Glutamatergic neuron (in vitro differentiated cells): ENCODE measurements around the gene ABLIM3. TPM values are rescaled to one million over a fixed set of nuclear protein-coding genes. Genes with fewer than 3 reads are reported as not detected.

Experiments used
- DNase-seq: peaks from one replicate; pipeline ENCODE4 v3.0.0; 2022
- H3K27ac Mint-ChIP-seq: one replicate; pipeline ENCODE4 v1.8.0; 2020; ENCODE audit warnings: mild to moderate bottlenecking, mixed read lengths, inconsistent platforms; ENCODE audit not compliant: unreplicated experiment
- H3K27me3 Mint-ChIP-seq: one replicate; pipeline ENCODE4 v1.8.0; 2020; ENCODE audit warnings: mild to moderate bottlenecking, moderate library complexity, mixed read lengths, inconsistent platforms; ENCODE audit not compliant: unreplicated experiment
- H3K36me3 Mint-ChIP-seq: one replicate; pipeline ENCODE4 v1.8.0; 2020; ENCODE audit warnings: mild to moderate bottlenecking, mixed read lengths, inconsistent platforms; ENCODE audit not compliant: unreplicated experiment
- H3K4me1 Mint-ChIP-seq: one replicate; pipeline ENCODE4 v1.8.0; 2020; ENCODE audit warnings: mild to moderate bottlenecking, low read depth, mixed read lengths, inconsistent platforms; ENCODE audit not compliant: unreplicated experiment
- H3K4me3 Mint-ChIP-seq: one replicate; pipeline ENCODE4 v1.8.0; 2020; ENCODE audit warnings: mild to moderate bottlenecking, mixed read lengths, inconsistent platforms; ENCODE audit not compliant: unreplicated experiment
- H3K9me3 Mint-ChIP-seq: one replicate; pipeline ENCODE4 v1.8.0; 2020; ENCODE audit warnings: mild to moderate bottlenecking, moderate library complexity, mixed read lengths, inconsistent platforms; ENCODE audit not compliant: unreplicated experiment
- total RNA-seq: library from RNA; stranded (reverse); fragmentation: NEBNext Ultra II Directional; extraction: Animal tissue kit (Norgen Biotek cat#: 25700); gene quantifications from one replicate; pipeline ENCODE4 v1.2.1, GENCODE V29; 2021; ENCODE audit not compliant: unreplicated experiment
- TF ChIP-seq, protein P1 (sequence below): fragments of 200-600 bp; sonication (generic); IDR thresholded peaks from one replicate; pipeline ENCODE4 v1.5.0; 2021; ENCODE audit not compliant: partially characterized antibody, unreplicated experiment

The ABLIM3 gene
- total RNA-seq, 1 donor from 2014 or later = 19.0 TPM

DNA sequence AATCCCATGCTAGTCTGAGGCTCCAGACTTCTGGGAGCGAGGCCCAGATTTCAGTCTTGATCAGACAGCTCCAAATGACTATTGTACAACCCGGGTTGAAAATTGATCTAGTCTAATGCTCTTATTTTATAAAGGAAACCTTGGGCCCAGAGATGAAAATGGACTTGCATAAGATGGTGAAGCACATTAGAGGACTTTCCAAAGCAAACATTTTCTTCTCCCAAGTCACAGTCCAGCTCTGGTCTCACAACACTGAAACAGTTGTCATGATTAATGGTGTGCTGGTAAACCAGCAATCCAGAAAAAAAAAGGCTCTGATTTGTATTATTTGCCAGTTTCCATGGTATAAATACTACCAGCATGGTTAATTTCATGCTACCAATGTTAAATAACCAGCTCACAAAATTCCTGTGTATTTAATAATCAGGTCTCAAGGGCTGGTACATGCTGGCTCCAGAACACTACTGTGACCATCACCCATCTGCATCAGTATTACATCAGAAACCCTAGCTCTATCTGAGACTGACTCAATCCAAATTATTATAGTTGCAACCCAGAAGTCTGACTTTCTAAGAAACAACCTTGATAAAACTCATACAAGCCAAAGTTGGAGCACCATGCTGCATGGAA, 32.5 kb upstream of the ABLIM3 start:
- no peak overlapping the region for H3K4me3 Mint-ChIP-seq
- no peak for DNase-seq
- H3K27me3 Mint-ChIP-seq = peaks cover 1% of the 10 kb centered on the region
- no peaks in the 10 kb centered on the region for H3K4me1 Mint-ChIP-seq
- TF ChIP-seq, protein P1, sequence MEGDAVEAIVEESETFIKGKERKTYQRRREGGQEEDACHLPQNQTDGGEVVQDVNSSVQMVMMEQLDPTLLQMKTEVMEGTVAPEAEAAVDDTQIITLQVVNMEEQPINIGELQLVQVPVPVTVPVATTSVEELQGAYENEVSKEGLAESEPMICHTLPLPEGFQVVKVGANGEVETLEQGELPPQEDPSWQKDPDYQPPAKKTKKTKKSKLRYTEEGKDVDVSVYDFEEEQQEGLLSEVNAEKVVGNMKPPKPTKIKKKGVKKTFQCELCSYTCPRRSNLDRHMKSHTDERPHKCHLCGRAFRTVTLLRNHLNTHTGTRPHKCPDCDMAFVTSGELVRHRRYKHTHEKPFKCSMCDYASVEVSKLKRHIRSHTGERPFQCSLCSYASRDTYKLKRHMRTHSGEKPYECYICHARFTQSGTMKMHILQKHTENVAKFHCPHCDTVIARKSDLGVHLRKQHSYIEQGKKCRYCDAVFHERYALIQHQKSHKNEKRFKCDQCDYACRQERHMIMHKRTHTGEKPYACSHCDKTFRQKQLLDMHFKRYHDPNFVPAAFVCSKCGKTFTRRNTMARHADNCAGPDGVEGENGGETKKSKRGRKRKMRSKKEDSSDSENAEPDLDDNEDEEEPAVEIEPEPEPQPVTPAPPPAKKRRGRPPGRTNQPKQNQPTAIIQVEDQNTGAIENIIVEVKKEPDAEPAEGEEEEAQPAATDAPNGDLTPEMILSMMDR = no peak
- peaks cover 2% of the 10 kb centered on the region for H3K9me3 Mint-ChIP-seq
- H3K27ac Mint-ChIP-seq = no peak overlapping the region
- H3K36me3 Mint-ChIP-seq = no peaks in the 10 kb centered on the region

DNA sequence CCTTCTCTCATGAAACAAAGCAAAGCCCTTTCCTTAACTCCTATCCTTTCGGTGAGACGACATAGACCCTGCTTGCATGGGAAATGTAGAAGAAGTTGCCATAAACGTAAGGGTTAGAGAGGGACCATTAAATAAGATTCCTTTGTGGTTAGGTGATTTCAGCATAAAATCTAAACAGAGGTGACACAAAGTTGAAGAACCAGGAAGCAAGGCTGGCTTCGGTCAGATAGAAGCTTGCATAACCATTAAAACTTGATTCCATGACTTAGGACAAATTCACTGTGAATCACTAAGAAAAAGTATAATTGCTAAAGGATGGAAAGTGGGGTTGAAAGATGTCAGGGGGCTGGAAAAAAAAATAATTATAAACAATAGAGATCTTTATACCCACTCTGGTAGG, 30.9 kb upstream of the ABLIM3 start:
- Mint-ChIP-seq H3K4me1 (no peaks in the 10 kb centered on the region), H3K4me3 (no peak overlapping the region), H3K36me3 (no peaks in the 10 kb centered on the region), H3K27me3 (no peaks in the 10 kb centered on the region), H3K9me3 (peaks cover 2% of the 10 kb centered on the region), H3K27ac (no peak overlapping the region)
- DNase-seq = no peak
- TF ChIP-seq, protein P1 = no peak

DNA sequence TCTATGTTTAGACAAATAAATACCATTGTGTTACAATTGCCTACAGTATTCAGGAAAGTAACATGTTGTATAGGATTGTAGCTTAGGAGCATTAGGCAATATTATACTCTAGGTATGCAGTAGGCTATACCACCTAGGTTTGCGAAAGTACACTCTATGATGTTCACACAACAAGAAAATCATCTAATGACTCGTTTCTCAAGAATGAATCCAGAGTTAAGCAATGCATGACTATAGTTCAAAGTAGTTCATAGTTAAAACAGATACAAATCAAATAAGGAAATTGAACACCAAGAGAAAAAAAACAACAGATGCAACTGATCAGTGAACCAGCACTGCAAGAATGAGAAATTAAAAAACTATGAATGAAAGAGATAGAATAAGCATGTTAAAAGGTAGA, 27.6 kb upstream of the ABLIM3 start:
- Mint-ChIP-seq H3K9me3 (peaks cover 2% of the 10 kb centered on the region), H3K36me3 (no peaks in the 10 kb centered on the region), H3K27me3 (no peaks in the 10 kb centered on the region), H3K27ac (no peak overlapping the region), H3K4me1 (peaks cover 3% of the 10 kb centered on the region), H3K4me3 (no peak overlapping the region)
- DNase-seq = no peak
- TF ChIP-seq, protein P1 = no peak

DNA sequence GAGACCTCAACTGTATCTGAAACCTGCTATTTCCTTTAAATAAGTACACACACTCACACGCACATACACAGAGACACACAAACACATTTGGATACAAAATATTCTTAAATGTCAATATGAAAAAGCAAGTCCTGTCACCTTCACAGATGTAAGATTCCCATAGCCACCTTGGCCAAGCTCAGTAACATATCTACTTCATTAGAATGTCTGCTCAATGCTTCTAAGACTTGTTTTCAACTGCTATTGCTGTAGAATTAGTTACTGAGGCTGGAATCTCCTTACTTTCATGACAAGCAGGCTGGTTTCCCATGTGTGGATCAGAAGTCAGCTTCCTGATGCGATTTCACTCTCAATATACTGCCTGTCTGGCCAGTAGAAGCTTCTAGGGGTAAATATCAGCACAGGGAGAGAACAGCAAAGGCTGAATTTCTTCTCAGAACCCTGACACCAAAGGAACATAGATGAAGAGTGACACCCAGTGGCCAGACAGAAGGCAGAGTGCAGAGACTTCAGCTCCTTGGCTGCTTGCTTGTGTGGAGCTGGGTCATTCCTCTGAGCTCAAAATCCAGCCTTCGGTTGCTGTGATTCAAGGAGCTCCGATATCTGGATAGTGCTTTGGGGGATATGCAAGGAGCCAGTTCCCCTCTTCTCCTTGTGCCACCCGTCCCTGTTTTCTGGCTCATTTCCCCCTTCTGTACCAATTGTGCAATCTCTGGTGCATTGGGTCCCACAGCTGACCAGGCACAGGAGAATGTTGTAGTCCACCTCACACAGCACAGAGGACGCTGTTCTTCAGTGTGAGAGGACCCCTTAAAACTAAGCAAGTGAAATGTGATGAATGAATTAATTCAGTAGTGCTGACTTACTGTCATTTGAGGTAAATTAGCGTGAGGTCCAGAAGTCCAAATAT, 26.6 kb upstream of the ABLIM3 start:
- H3K4me3 Mint-ChIP-seq = no peak overlapping the region
- H3K27me3 Mint-ChIP-seq = no peaks in the 10 kb centered on the region
- H3K27ac Mint-ChIP-seq = no peak overlapping the region
- DNase-seq = peak; percentile 47
- no peaks in the 10 kb centered on the region for H3K36me3 Mint-ChIP-seq
- H3K9me3 Mint-ChIP-seq = peaks cover 2% of the 10 kb centered on the region
- TF ChIP-seq, protein P1 = peak; percentile 49
- H3K4me1 Mint-ChIP-seq = peaks cover 5% of the 10 kb centered on the region

DNA sequence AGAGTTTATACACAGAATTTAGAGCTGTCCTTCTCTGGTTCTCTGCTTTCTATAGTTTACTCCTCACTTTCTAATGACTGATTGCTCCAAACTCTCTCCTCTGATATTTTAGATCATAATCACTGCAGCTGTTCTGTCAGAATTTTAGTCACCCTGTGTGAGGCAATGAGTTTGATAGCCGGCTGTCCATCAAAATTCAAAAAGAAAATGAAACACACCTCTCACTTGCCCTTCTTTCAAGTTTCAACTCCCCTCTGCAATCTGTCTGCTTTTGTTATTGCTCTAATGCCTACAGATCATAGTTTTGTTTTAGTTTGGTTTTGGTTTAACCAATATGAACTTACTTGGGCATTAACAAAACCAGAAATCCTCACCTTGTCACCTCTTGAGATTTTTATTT, 23.3 kb upstream of the ABLIM3 start:
- Mint-ChIP-seq H3K4me1 (peaks cover 5% of the 10 kb centered on the region), H3K27ac (no peak overlapping the region), H3K9me3 (peaks cover 2% of the 10 kb centered on the region), H3K27me3 (peaks cover 3% of the 10 kb centered on the region), H3K36me3 (no peaks in the 10 kb centered on the region), H3K4me3 (no peak overlapping the region)
- no peak for DNase-seq
- TF ChIP-seq, protein P1 = no peak
